Measurements from ENCODE around the gene PGAP1. TPM values are rescaled to one million over a fixed set of nuclear protein-coding genes. Genes with fewer than 3 reads are reported as not detected.

The PGAP1 gene
- total and polyA plus RNA-seq, 9 of the 15 experiments (the other 6 are each of a cell fraction or from before 2014, with no cell fraction given): 0.08 to 0.73 (median 0.52) TPM

DNA sequence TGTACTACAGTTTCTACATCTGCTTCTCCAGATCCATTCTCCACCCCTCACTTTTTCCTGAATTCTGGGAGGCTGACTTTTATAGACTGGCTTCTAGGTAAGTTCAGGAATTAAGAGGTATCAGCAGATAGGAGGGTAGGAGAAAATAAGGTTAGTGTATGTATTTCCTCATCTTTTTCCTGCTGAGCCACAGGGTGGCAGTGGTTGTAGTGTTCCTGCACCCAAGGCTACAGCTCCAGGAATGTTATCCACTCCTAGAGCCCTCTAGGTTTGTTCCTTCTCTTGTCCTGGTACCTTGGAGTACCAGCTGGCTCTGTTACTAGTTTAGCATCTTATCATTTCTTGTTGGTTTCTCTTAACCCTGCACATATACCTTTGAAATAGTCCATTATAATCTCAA, 76.6 kb downstream of the PGAP1 start:
- TF ChIP-seq, protein P1, sequence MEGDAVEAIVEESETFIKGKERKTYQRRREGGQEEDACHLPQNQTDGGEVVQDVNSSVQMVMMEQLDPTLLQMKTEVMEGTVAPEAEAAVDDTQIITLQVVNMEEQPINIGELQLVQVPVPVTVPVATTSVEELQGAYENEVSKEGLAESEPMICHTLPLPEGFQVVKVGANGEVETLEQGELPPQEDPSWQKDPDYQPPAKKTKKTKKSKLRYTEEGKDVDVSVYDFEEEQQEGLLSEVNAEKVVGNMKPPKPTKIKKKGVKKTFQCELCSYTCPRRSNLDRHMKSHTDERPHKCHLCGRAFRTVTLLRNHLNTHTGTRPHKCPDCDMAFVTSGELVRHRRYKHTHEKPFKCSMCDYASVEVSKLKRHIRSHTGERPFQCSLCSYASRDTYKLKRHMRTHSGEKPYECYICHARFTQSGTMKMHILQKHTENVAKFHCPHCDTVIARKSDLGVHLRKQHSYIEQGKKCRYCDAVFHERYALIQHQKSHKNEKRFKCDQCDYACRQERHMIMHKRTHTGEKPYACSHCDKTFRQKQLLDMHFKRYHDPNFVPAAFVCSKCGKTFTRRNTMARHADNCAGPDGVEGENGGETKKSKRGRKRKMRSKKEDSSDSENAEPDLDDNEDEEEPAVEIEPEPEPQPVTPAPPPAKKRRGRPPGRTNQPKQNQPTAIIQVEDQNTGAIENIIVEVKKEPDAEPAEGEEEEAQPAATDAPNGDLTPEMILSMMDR (IDR thresholded peaks at IDR 0.05 in 2 of 3, conservative IDR thresholded peaks at IDR 0.05 in 1 of 3; ENCODE audit: insufficient read depth in 2 of 3, low read depth in 1 of 3, low read length in 3 of 3): peak; percentile 7 to 28 (median 23); a peak in 2 of 6 replicates
- TF ChIP-seq RAD21 (CRISPR knock-in tag; conservative IDR thresholded peaks at IDR 0.05 in 1 of 2, IDR thresholded peaks at IDR 0.05 in 1 of 2) (peak in 1 of 2 experiments; percentile 46; a peak in 2 of 4 replicates), HDAC6 (IDR thresholded peaks at IDR 0.05; ENCODE audit: low read depth, low read length) (no peak)
- in situ Hi-C loops (cut with MboI): no loop called here
- Histone ChIP-seq H3K27ac (ENCODE audit: extremely low read depth, low read depth, low read length) (no peak overlapping the region), H3K36me3 (ENCODE audit: control insufficient read depth, insufficient read depth, low read length) (no peaks in the 10 kb centered on the region), H3K4me1 (replicated peaks in 1 of 2; ENCODE audit: control insufficient read depth in 2 of 2, insufficient read depth in 2 of 2, low read length in 2 of 2) (no peaks in the 10 kb centered on the region), H4K20me1 (replicated peaks; ENCODE audit: control insufficient read depth, insufficient read depth, low read length) (no peaks in the 10 kb centered on the region), H3K4me2 (ENCODE audit: insufficient read depth, low read length) (no peak overlapping the region), H2AFZ (ENCODE audit: low read depth, low read length) (no peak overlapping the region), H3K9ac (ENCODE audit: insufficient read depth in 1 of 2, low read depth in 2 of 2, low read length in 2 of 2) (no peak overlapping the region), H3K27me3 (ENCODE audit: control insufficient read depth in 2 of 2, insufficient read depth in 2 of 2, low read length in 2 of 2) (no peaks in the 10 kb centered on the region), H3K9me3 (replicated peaks; ENCODE audit: control insufficient read depth, insufficient read depth, low read depth, low read length) (no peaks in the 10 kb centered on the region), H3K4me3 (no peak overlapping the region), H3K9me1 (ENCODE audit: control insufficient read depth, insufficient read depth, low read length) (no peaks in the 10 kb centered on the region), H3K79me2 (ENCODE audit: control insufficient read depth, insufficient read depth, low read length) (no peaks in the 10 kb centered on the region)
- peak; percentile 61 for ATAC-seq
- FAIRE-seq: no peak
- no TSS peak for BruUV-seq (replicated peaks)
- CTCF ChIA-PET (ENCODE audit: low intra/inter-chr PET ratio): no interaction called here
- intact Hi-C loops (cut with micrococcal nuclease): no loop called here
- POLR2A ChIA-PET: interaction anchor here (0.5 kb wide), 1 partner anchor 44 kb away, joined by 3 read pairs; no protein-coding TSS in a partner anchor
- DNase-seq (ENCODE audit: extremely low read depth in 1 of 4, low spot score in 3 of 4): peak in 2 of 4 experiments; percentile 5 to 8

DNA sequence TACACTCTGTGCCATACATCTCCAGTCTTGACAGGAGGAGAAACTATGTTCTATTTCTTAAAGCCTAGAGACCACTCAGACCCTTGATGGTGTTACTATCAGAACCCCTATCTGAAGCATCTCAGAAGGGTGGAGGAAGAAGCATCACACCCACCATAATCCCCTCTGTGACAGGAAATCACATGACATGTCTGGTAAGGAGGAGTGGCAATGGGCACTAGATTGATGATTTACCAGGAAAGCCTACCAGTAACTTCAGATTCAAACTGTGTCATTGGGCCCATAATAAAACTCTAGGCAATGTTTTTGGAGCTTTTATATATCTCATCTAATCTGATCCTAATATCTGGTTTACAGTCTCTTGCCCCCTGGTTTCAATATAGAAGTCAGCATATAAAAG, 80.2 kb downstream of the PGAP1 start:
- Histone ChIP-seq H3K36me3 (ENCODE audit: control insufficient read depth, insufficient read depth, low read length) (no peaks in the 10 kb centered on the region), H3K4me1 (replicated peaks in 1 of 2; ENCODE audit: control insufficient read depth in 2 of 2, insufficient read depth in 2 of 2, low read length in 2 of 2) (no peaks in the 10 kb centered on the region), H3K9ac (ENCODE audit: insufficient read depth in 1 of 2, low read depth in 2 of 2, low read length in 2 of 2) (no peak overlapping the region), H3K9me3 (replicated peaks; ENCODE audit: control insufficient read depth, insufficient read depth, low read depth, low read length) (no peaks in the 10 kb centered on the region), H3K4me2 (ENCODE audit: insufficient read depth, low read length) (no peak overlapping the region), H2AFZ (ENCODE audit: low read depth, low read length) (no peak overlapping the region), H3K79me2 (ENCODE audit: control insufficient read depth, insufficient read depth, low read length) (no peaks in the 10 kb centered on the region), H4K20me1 (replicated peaks; ENCODE audit: control insufficient read depth, insufficient read depth, low read length) (no peaks in the 10 kb centered on the region), H3K27ac (ENCODE audit: extremely low read depth, low read depth, low read length) (no peak overlapping the region), H3K4me3 (no peak overlapping the region), H3K9me1 (ENCODE audit: control insufficient read depth, insufficient read depth, low read length) (no peaks in the 10 kb centered on the region), H3K27me3 (ENCODE audit: control insufficient read depth in 2 of 2, insufficient read depth in 2 of 2, low read length in 2 of 2) (no peaks in the 10 kb centered on the region)
- ChIA-PET CTCF (ENCODE audit: low intra/inter-chr PET ratio) (no interaction called here), POLR2A (no interaction called here)
- in situ Hi-C loops (cut with MboI) (no loop called here), intact Hi-C loops (cut with micrococcal nuclease) (no loop called here)
- no TSS peak for BruUV-seq (replicated peaks)
- FAIRE-seq (no peak), ATAC-seq (no peak), DNase-seq (ENCODE audit: extremely low read depth in 1 of 4, low spot score in 3 of 4) (no peak)
- no peak for TF ChIP-seq E2F3 (CRISPR knock-in tag; IDR thresholded peaks at IDR 0.05)
- TF ChIP-seq ZNF224 (CRISPR knock-in tag; IDR thresholded peaks at IDR 0.05): no peak
